K562 (cell line): ENCODE measurements around the gene SRMS. TPM values are rescaled to one million over a fixed set of nuclear protein-coding genes. Genes with fewer than 3 reads are reported as not detected.

Source experiments
- ATAC-seq: fragments of 200-7000 bp; cut with Tn5 transposase; 3 replicates; pipeline ENCODE4 v1.9.1; 2020; ENCODE audit warnings: moderate library complexity
- BruUV-seq: library from RNA; stranded (reverse); fragments of 400-500 nt; replicated peaks from 2 replicates; lab custom pipeline; 2021; lab: Mats Ljungman, UMichigan
- CTCF ChIA-PET: fragments of 300-600 bp; formaldehyde crosslinking; extraction: SDS; loops from one replicate; lab custom pipeline; 2021; ENCODE audit warnings: low intra/inter-chr PET ratio; lab: Yijun Ruan, JAX
- POLR2A ChIA-PET: fragments of 300-600, 350-650 bp; sonication (Branson Sonifier 250); formaldehyde crosslinking; extraction: SDS; loops from one replicate; lab custom pipeline; 2021; ENCODE audit warnings: antibody characterized with exemption, inconsistent platforms; lab: Yijun Ruan, JAX
- DNase-seq, 4 experiments: peaks; one replicate each; pipeline versions ENCODE4 v3.0.0 to v3.0.0-alpha.2; 2011 to 2018; ENCODE audit warnings: low spot score in 3 of 4, mixed read lengths in 3 of 4; ENCODE audit errors: extremely low read depth in 1 of 4
- FAIRE-seq: peaks from 2 replicates; lab custom pipeline; 2011; peaks lifted over from hg19 to GRCh38; lab: Jason Lieb, UNC
- H2AFZ ChIP-seq: 2 replicates; pipeline ENCODE4 v1.6.0; 2011; ENCODE audit warnings: low read depth, low read length, control low read depth, inconsistent platforms
- H3K27ac ChIP-seq: fragments of 200-600 bp; 3 replicates; pipeline ENCODE4 v1.8.0; 2011; ENCODE audit warnings: low read depth, mild to moderate bottlenecking, control low read depth, inconsistent platforms, low read length, moderate library complexity, mixed read lengths; ENCODE audit errors: extremely low read depth
- H3K27me3 ChIP-seq, 2 experiments: fragments of 300-600 bp in 1 of 2; 2 replicates in 1 of 2; 3 replicates in 1 of 2; pipeline versions ENCODE4 v1.6.0 to v1.8.0; 2011; ENCODE audit warnings: inconsistent platforms in 2 of 2, low read length in 2 of 2, mild to moderate bottlenecking in 1 of 2, mixed read lengths in 1 of 2, moderate library complexity in 1 of 2; ENCODE audit not compliant: control insufficient read depth in 2 of 2, insufficient read depth in 2 of 2
- H3K36me3 ChIP-seq: fragments of 300-600 bp; 3 replicates; pipeline ENCODE4 v1.8.0; 2011; ENCODE audit warnings: mild to moderate bottlenecking, low read length, inconsistent platforms; ENCODE audit not compliant: control insufficient read depth, insufficient read depth
- H3K4me1 ChIP-seq, 2 experiments: fragments of 200-600 bp in 1 of 2; replicated peaks in 1 of 2; 2 replicates in 1 of 2; 3 replicates in 1 of 2; pipeline versions ENCODE4 v1.5.1 to v1.8.0; 2011; ENCODE audit warnings: inconsistent platforms in 2 of 2, low read length in 2 of 2, mild to moderate bottlenecking in 1 of 2, mixed read lengths in 1 of 2, moderate library complexity in 1 of 2; ENCODE audit not compliant: control insufficient read depth in 2 of 2, insufficient read depth in 2 of 2
- H3K4me2 ChIP-seq: 2 replicates; pipeline ENCODE4 v1.6.1; 2011; ENCODE audit warnings: low read length, control low read depth, inconsistent platforms, mixed read lengths; ENCODE audit not compliant: insufficient read depth
- H3K4me3 ChIP-seq: fragments of 200-600 bp; sonication (generic), shearing (Covaris generic); 2 replicates; pipeline ENCODE4 v1.5.1; 2016; ENCODE audit warnings: control low read depth, inconsistent platforms
- H3K79me2 ChIP-seq: fragments of 200-600 bp; 3 replicates; pipeline ENCODE4 v1.8.0; 2011; ENCODE audit warnings: low read length, inconsistent platforms; ENCODE audit not compliant: control insufficient read depth, insufficient read depth
- H3K9ac ChIP-seq, 2 experiments: 2 replicates each; pipeline versions ENCODE4 v1.6.0 to v1.6.1; 2011; ENCODE audit warnings: low read depth in 2 of 2, low read length in 2 of 2, control low read depth in 1 of 2, inconsistent platforms in 1 of 2, mild to moderate bottlenecking in 1 of 2, mixed read lengths in 1 of 2; ENCODE audit not compliant: insufficient read depth in 1 of 2
- H3K9me1 ChIP-seq: one replicate; pipeline ENCODE4 v1.6.0; 2011; ENCODE audit warnings: inconsistent platforms, mild to moderate bottlenecking, low read length, moderate library complexity; ENCODE audit not compliant: control insufficient read depth, insufficient read depth
- H3K9me3 ChIP-seq: replicated peaks from 2 replicates; pipeline ENCODE4 v1.5.1; 2011; ENCODE audit warnings: low read depth, low read length, inconsistent platforms; ENCODE audit not compliant: control insufficient read depth, insufficient read depth
- H4K20me1 ChIP-seq: replicated peaks from 2 replicates; pipeline ENCODE4 v1.6.1; 2011; ENCODE audit warnings: low read length, inconsistent platforms, mixed read lengths; ENCODE audit not compliant: control insufficient read depth, insufficient read depth
- CLOCK ChIP-seq: fragments of 250-450 bp; sonication (Bioruptor Pico); IDR thresholded peaks from 2 replicates; pipeline ENCODE4 v1.4.0; 2020; ENCODE audit warnings: mild to moderate bottlenecking, moderate library complexity, borderline replicate concordance
- CREBBP ChIP-seq: IDR thresholded peaks from one replicate; pipeline ENCODE4 v1.6.1; 2012; ENCODE audit warnings: low read depth, mild to moderate bottlenecking, control low read depth, inconsistent platforms, low read length
- KHSRP ChIP-seq: fragments of 450-650 bp; IDR thresholded peaks from 2 replicates; pipeline ENCODE4 v1.6.1; 2017
- NCOR1 ChIP-seq: fragments of 450-650 bp; IDR thresholded peaks from 2 replicates; pipeline ENCODE4 v1.6.1; 2016; ENCODE audit warnings: mild to moderate bottlenecking, moderate library complexity
- TOE1 ChIP-seq, 2 experiments: fragments of 450-650 bp in 1 of 2; sonication (generic) in 1 of 2; formaldehyde crosslinking in 1 of 2; IDR thresholded peaks; 2 replicates each; pipeline versions ENCODE4 v1.7.1 to v1.8.0; 2016 to 2022; ENCODE audit warnings: borderline replicate concordance in 2 of 2, mild to moderate bottlenecking in 2 of 2, antibody characterized with exemption in 1 of 2, inconsistent platforms in 1 of 2, low read depth in 1 of 2, missing genetic modification reagents in 1 of 2, moderate library complexity in 1 of 2
- ZFP30 ChIP-seq: fragments of 250-450 bp; sonication (Bioruptor Pico); IDR thresholded peaks from 2 replicates; pipeline ENCODE4 v1.8.0; 2022; ENCODE audit warnings: moderate library complexity, mild to moderate bottlenecking, inconsistent platforms, borderline replicate concordance
- ZNF124 ChIP-seq: sonication (generic); formaldehyde crosslinking; IDR thresholded peaks from 2 replicates; pipeline ENCODE4 v1.8.1; 2022; ENCODE audit warnings: missing genetic modification reagents
- WGBS: fragments of 100-300 bp; shearing (Covaris generic); methylation state at CpG from one replicate; pipeline ENCODE4 v1.1.6; 2016; ENCODE audit warnings: low coverage, mixed read lengths; ENCODE audit not compliant: insufficient coverage; ENCODE audit errors: missing lambda C conversion rate; 5-methylcytosine and 5-hydroxymethylcytosine counted together
- in situ Hi-C: fragments of 300-500 bp; cut with MboI; formaldehyde crosslinking; loops from 4 replicates; pipeline ENCODE4 v1.15.0; 2018; ENCODE audit warnings: inconsistent platforms, mixed read lengths
- intact Hi-C: fragments of 100-400 bp; cut with micrococcal nuclease; formaldehyde crosslinking; loops from 2 replicates; pipeline ENCODE4 v1.14.2; 2022
- polyA plus RNA-seq, 8 experiments: library from polyadenylated mRNA; depleted of rRNA in 4 of 8; stranded (reverse) in 5 of 8; unstranded in 3 of 8; fragments of >200 nt; fragmentation: Nextera tagmentation in 2 of 8; fragmentation: Illumina TruSeq in 1 of 8; extraction: Ambion mirVana in 2 of 8; extraction: Trizol in 1 of 8; gene quantifications; 2 replicates each; pipeline versions ENCODE4 v1.2.1 to v1.2.3, GENCODE V29; 2011 to 2014; ENCODE audit warnings: inconsistent platforms in 1 of 8, missing spikeins in 1 of 8
- total RNA-seq, 7 experiments: library from RNA; depleted of rRNA in 6 of 7; stranded (reverse); fragments of >200 nt in 6 of 7; fragmentation: Illumina TruSeq in 2 of 7; extraction: Trizol in 2 of 7; gene quantifications; 2 replicates each; pipeline versions ENCODE4 v1.2.1 to v1.2.3, GENCODE V29; 2011 to 2021; ENCODE audit warnings: low replicate concordance in 1 of 7

Gene SRMS
- total and polyA plus RNA-seq, 9 of the 15 experiments (the other 6 are each of a cell fraction or from before 2014, with no cell fraction given): 0.07 TPM; not detected in 8

- 21% methylated on average over 27 of the region's 33 CpGs for WGBS
- ChIA-PET POLR2A (interaction anchor here (0.7 to 3.1 kb wide), 4 partner anchors 10 to 974 kb away, joined by 4 to 9 read pairs (median 6); partner anchors contain the start of gene PPDPF), CTCF (no interaction called here)
- Histone ChIP-seq H3K4me3 (no peak overlapping the region), H4K20me1 (no peaks in the 10 kb centered on the region), H3K27ac (no peak overlapping the region), H3K36me3 (no peaks in the 10 kb centered on the region), H3K4me2 (no peak overlapping the region), H3K27me3 (peaks cover 31 to 51% of the 10 kb centered on the region in 2 experiments), H3K9ac (no peak overlapping the region; a peak in 1 of 4 replicates), H3K9me3 (peaks cover 6% of the 10 kb centered on the region), H3K9me1 (no peaks in the 10 kb centered on the region), H2AFZ (no peak overlapping the region), H3K4me1 (peaks cover 0 to 16% of the 10 kb centered on the region in 2 experiments; a peak in 4 of 5 replicates), H3K79me2 (no peaks in the 10 kb centered on the region)
- ATAC-seq: no peak
- no peak for DNase-seq
- TF ChIP-seq ZFP30: no peak
- no peak for TF ChIP-seq TOE1 (IDR thresholded peaks at IDR 0.05; ENCODE audit: borderline replicate concordance)
- no peak for TF ChIP-seq TOE1 (CRISPR knock-in tag; IDR thresholded peaks at IDR 0.05; ENCODE audit: borderline replicate concordance, low read depth)
- no peak for TF ChIP-seq KHSRP
- TF ChIP-seq NCOR1: no peak
- no peak for TF ChIP-seq CLOCK (CRISPR knock-in tag)
- TF ChIP-seq ZNF124: no peak
- TF ChIP-seq CREBBP: no peak
- in situ Hi-C loops: no loop called here
- BruUV-seq: no TSS peak
- FAIRE-seq: no peak
- intact Hi-C loops: no loop called here
Observed at GRCh38 chr20:63508072-63508768, 39.3 kb downstream of the SRMS start.
